Natural killer cell (primary cell): ENCODE results near the gene ABCB9. TPM values are rescaled to one million over a fixed set of nuclear protein-coding genes. Genes with fewer than 3 reads are reported as not detected.

Experiments
- ATAC-seq, 3 donors: fragments of 150-1000 bp in 2 of 3; fragments of 200-7000 bp in 1 of 3; cut with Tn5 transposase; 1 replicate in 1 of 3; 2 replicates in 2 of 3; pipeline ENCODE4 v1.10.0; 2021; ENCODE audit warnings: mild to moderate bottlenecking in 2 of 3, moderate library complexity in 2 of 3
- DNase-seq, 2 donors: peaks; one replicate each; pipeline versions ENCODE4 v3.0.0 to v3.0.0-alpha.2; 2013 to 2021; ENCODE audit warnings: mixed read lengths in 1 of 2
- H3K27ac ChIP-seq: one replicate; pipeline ENCODE4 v1.5.1; 2013; ENCODE audit warnings: mild to moderate bottlenecking, low read length
- H3K27me3 ChIP-seq: one replicate; pipeline ENCODE4 v1.6.1; 2013; ENCODE audit warnings: low read length; ENCODE audit not compliant: control insufficient read depth, insufficient read depth
- H3K36me3 ChIP-seq: one replicate; pipeline ENCODE4 v1.6.1; 2013; ENCODE audit warnings: low read length; ENCODE audit not compliant: control insufficient read depth, insufficient read depth
- H3K4me1 ChIP-seq: one replicate; pipeline ENCODE4 v1.6.1; 2013; ENCODE audit warnings: low read length; ENCODE audit not compliant: control insufficient read depth, insufficient read depth
- H3K4me3 ChIP-seq: one replicate; pipeline ENCODE4 v1.5.1; 2013; ENCODE audit warnings: low read length
- H3K9me3 ChIP-seq: one replicate; pipeline ENCODE4 v1.6.1; 2013; ENCODE audit warnings: low read length; ENCODE audit not compliant: control insufficient read depth, insufficient read depth
- H3K27ac Mint-ChIP-seq, 2 donors: one replicate each; pipeline ENCODE4 v1.8.0; 2022; ENCODE audit warnings: mild to moderate bottlenecking in 2 of 2, mixed read lengths in 2 of 2, moderate library complexity in 1 of 2
- H3K27me3 Mint-ChIP-seq, 2 donors: one replicate each; pipeline ENCODE4 v1.8.0; 2022; ENCODE audit warnings: low read depth in 2 of 2, mixed read lengths in 2 of 2
- H3K36me3 Mint-ChIP-seq: one replicate; pipeline ENCODE4 v1.8.0; 2022; ENCODE audit warnings: mixed read lengths
- H3K4me1 Mint-ChIP-seq, 2 donors: one replicate each; pipeline ENCODE4 v1.8.0; 2022; ENCODE audit warnings: mixed read lengths in 2 of 2
- H3K4me3 Mint-ChIP-seq: one replicate; pipeline ENCODE4 v1.8.0; 2022; ENCODE audit warnings: mild to moderate bottlenecking, moderate library complexity, mixed read lengths
- H3K9me3 Mint-ChIP-seq, 2 donors: one replicate each; pipeline ENCODE4 v1.8.0; 2022; ENCODE audit warnings: mixed read lengths in 2 of 2
- WGBS: methylation state at CpG from one replicate; pipeline ENCODE4 v1.1.7; 2013; ENCODE audit warnings: missing lambda C conversion rate; ENCODE audit not compliant: insufficient coverage; 5-methylcytosine and 5-hydroxymethylcytosine counted together
- intact Hi-C: fragments of 100-400 bp; cut with micrococcal nuclease; formaldehyde crosslinking; loops from one replicate; pipeline ENCODE4 v1.14.2; 2022
- total RNA-seq, 4 donors: library from RNA; stranded (reverse); fragments of 120-200 nt in 1 of 4; gene quantifications; one replicate each; pipeline versions ENCODE4 v1.2.3 to v1.2.4, GENCODE V29; 2013 to 2022
- TF ChIP-seq, protein P1 (sequence below): fragments of 200-600 bp; IDR thresholded peaks from one replicate; pipeline ENCODE4 v1.8.0; 2022; ENCODE audit warnings: antibody characterized with exemption

ABCB9 gene
- total RNA-seq, 3 donors from 2014 or later (not counting 1 experiment from before 2014, with no cell fraction given) = 2.4 to 4.0 (median 3.3) TPM

DNA sequence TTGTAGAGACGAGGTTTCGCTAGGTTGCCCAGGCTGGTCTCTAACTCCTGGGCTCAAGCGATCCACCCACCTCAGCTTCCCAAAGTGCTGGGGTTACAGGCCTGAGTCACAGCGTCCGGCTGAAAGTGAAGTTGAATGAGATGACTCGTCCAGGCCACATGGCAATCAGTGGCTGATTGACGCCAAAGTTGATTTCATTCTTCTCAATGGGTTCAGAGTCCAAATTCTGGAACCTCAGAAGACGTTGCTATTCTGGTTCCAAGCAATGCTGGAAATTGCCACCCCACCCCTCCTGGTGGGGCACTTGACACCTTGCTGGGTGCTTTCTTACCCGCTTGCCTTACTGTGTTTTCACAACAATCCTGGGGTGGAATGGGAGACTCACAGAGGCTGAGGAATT lies 14.9 kb downstream of the ABCB9 start:
- no peak overlapping the region for H3K27ac Mint-ChIP-seq
- intact Hi-C loops = loop anchor here (5.0 kb wide), 1 partner anchor 69 kb away; no protein-coding TSS in a partner anchor

DNA sequence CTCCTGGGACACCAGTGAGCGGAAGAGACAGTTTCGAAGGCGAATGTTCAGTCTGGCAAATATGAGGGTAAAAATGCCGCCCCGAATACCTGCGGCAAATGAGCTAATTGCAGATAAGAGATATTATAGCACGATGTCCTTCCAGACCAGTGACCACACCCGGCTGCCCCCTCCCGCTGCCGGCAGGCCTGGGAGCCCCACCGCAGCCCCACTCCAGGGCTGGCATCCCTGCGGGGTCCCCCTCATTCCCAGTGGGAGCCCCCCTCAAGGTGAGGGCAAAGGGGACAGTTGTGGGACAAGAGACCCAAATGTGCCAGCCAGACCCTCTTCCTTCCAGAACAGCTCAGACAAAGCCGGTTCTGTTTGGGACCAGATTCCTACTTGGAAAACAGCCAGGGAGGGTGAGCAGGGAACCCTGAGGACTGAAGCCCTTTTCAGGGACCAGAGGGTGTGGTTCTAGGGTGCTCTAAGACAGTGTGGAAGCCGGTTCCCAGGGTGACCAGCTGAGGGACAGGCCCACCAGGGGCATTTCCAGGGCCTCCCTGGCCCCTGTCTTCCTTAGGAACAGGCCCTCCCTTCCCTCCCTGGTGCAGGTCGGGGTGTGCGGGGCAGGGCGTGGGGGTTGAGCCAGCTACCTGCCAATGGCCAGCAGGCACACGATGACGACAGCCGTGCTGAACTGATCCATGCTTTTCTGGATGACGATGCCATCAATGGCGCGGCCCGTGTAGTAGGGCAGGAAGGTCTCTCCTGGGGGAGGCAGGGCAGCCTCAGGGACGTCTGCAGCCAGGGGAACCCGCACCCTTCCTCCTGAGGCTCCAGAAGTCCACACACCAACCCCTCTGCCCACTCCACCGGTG lies 16.2 kb downstream of the ABCB9 start:
- intact Hi-C loops = loop anchor here (5.0 kb wide), 1 partner anchor 68 kb away; no protein-coding TSS in a partner anchor
- Mint-ChIP-seq H3K4me1 (peaks cover 30 to 36% of the 10 kb centered on the region in 2 donors), H3K36me3 (no peaks in the 10 kb centered on the region), H3K27ac (no peak overlapping the region), H3K4me3 (no peak overlapping the region), H3K9me3 (no peaks in the 10 kb centered on the region), H3K27me3 (no peaks in the 10 kb centered on the region)
- Histone ChIP-seq H3K9me3 (no peaks in the 10 kb centered on the region), H3K27ac (no peak overlapping the region), H3K36me3 (no peaks in the 10 kb centered on the region), H3K27me3 (no peaks in the 10 kb centered on the region), H3K4me1 (peaks cover 34% of the 10 kb centered on the region), H3K4me3 (no peak overlapping the region)
- ATAC-seq (no peak), DNase-seq (no peak)
- WGBS = 96% methylated on average over 27 of the region's 27 CpGs
- TF ChIP-seq, protein P1, sequence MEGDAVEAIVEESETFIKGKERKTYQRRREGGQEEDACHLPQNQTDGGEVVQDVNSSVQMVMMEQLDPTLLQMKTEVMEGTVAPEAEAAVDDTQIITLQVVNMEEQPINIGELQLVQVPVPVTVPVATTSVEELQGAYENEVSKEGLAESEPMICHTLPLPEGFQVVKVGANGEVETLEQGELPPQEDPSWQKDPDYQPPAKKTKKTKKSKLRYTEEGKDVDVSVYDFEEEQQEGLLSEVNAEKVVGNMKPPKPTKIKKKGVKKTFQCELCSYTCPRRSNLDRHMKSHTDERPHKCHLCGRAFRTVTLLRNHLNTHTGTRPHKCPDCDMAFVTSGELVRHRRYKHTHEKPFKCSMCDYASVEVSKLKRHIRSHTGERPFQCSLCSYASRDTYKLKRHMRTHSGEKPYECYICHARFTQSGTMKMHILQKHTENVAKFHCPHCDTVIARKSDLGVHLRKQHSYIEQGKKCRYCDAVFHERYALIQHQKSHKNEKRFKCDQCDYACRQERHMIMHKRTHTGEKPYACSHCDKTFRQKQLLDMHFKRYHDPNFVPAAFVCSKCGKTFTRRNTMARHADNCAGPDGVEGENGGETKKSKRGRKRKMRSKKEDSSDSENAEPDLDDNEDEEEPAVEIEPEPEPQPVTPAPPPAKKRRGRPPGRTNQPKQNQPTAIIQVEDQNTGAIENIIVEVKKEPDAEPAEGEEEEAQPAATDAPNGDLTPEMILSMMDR = no peak

More for the DNA sequence above, 14.9 kb downstream of the ABCB9 start:
- Histone ChIP-seq H3K4me1 (peaks cover 27% of the 10 kb centered on the region), H3K9me3 (no peaks in the 10 kb centered on the region), H3K27ac (no peak overlapping the region), H3K27me3 (no peaks in the 10 kb centered on the region), H3K36me3 (no peaks in the 10 kb centered on the region), H3K4me3 (no peak overlapping the region)
- Mint-ChIP-seq H3K27me3 (no peaks in the 10 kb centered on the region), H3K36me3 (no peaks in the 10 kb centered on the region), H3K9me3 (no peaks in the 10 kb centered on the region), H3K4me1 (peaks cover 24 to 26% of the 10 kb centered on the region in 2 donors), H3K4me3 (no peak overlapping the region)
- DNase-seq (no peak), ATAC-seq (no peak)
- WGBS = 93% methylated on average over 9 of the region's 9 CpGs
- TF ChIP-seq, protein P1 = no peak

DNA sequence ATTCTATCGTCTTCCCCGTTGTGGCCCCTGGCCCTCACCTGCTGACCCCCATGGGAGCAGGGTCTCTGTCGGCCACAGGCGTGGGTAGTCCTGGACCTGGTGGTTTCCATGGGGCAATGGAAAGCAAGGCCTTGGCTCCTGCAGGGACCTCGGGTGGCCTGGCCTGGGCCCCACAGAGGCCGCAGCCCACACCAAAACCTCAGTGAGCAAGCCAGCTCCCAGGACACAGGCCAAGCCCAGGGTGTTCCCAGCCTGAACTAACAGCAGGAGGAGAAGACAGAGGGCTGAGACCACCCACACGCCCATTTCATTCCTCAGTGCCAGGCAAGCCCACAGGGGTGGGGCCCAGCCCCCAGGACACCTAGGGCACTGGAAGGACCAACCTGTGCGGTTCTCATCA lies 16.9 kb downstream of the ABCB9 start:
- Mint-ChIP-seq H3K9me3 (no peaks in the 10 kb centered on the region), H3K27me3 (no peaks in the 10 kb centered on the region), H3K4me3 (no peak overlapping the region), H3K27ac (no peak overlapping the region), H3K4me1 (peaks cover 30 to 39% of the 10 kb centered on the region in 2 donors), H3K36me3 (no peaks in the 10 kb centered on the region)
- no peak overlapping the region for H3K4me3 ChIP-seq
- WGBS = 96% methylated on average over 8 of the region's 8 CpGs
- TF ChIP-seq, protein P1 = no peak
- H3K4me1 ChIP-seq = peaks cover 38% of the 10 kb centered on the region
- ATAC-seq (no peak), DNase-seq (no peak)
- H3K9me3 ChIP-seq = no peaks in the 10 kb centered on the region
- H3K27me3 ChIP-seq = no peaks in the 10 kb centered on the region
- intact Hi-C loops = no loop called here
- no peaks in the 10 kb centered on the region for H3K36me3 ChIP-seq
- no peak overlapping the region for H3K27ac ChIP-seq
